ENCODE results near the gene GJD4.

GJD4 gene

GRCh38 chr10:35636956-35637355 lies 31.8 kb downstream of the GJD4 start:
- H3K4me3 ChIP-seq (replicated peaks; ENCODE audit: low read depth, low read length), result no peak overlapping the region

GRCh38 chr10:35637462-35637861 lies 32.3 kb downstream of the GJD4 start:
- Histone ChIP-seq H3K36me3 (ENCODE audit: control insufficient read depth, insufficient read depth, low read length) (no peaks in the 10 kb centered on the region), H3K27me3 (replicated peaks; ENCODE audit: control insufficient read depth, insufficient read depth, low read length) (no peaks in the 10 kb centered on the region; the same call in 1 of the 2 replicates), H3K4me3 (replicated peaks; ENCODE audit: low read depth, low read length) (no peak overlapping the region)
- no peak for TF ChIP-seq CTCF (IDR thresholded peaks at IDR 0.05; ENCODE audit: insufficient read depth, low read length, poor library complexity, severe bottlenecking)
- DNase-seq (ENCODE audit: extremely low read depth, insufficient read length), result no peak

More at GRCh38 chr10:35636956-35637355, 31.8 kb downstream of the GJD4 start:
- DNase-seq (ENCODE audit: extremely low read depth, insufficient read length), result no peak
- TF ChIP-seq CTCF (IDR thresholded peaks at IDR 0.05; ENCODE audit: insufficient read depth, low read length, poor library complexity, severe bottlenecking), result no peak
- Histone ChIP-seq H3K27me3 (replicated peaks; ENCODE audit: control insufficient read depth, insufficient read depth, low read length) (no peaks in the 10 kb centered on the region; the same call in 1 of the 2 replicates), H3K36me3 (ENCODE audit: control insufficient read depth, insufficient read depth, low read length) (no peaks in the 10 kb centered on the region)

- no peaks in the 10 kb centered on the region for H3K36me3 ChIP-seq (ENCODE audit: control insufficient read depth, insufficient read depth, low read length)
- no peak overlapping the region for H3K4me3 ChIP-seq (replicated peaks; ENCODE audit: low read depth, low read length)
- no peak for DNase-seq (ENCODE audit: extremely low read depth, insufficient read length)
- no peak for TF ChIP-seq CTCF (IDR thresholded peaks at IDR 0.05; ENCODE audit: insufficient read depth, low read length, poor library complexity, severe bottlenecking)
- no peaks in the 10 kb centered on the region; the same call in 1 of the 2 replicates for H3K27me3 ChIP-seq (replicated peaks; ENCODE audit: control insufficient read depth, insufficient read depth, low read length)
Observed at GRCh38 chr10:35638101-35638500, 33.0 kb downstream of the GJD4 start.

- Histone ChIP-seq H3K27me3 (replicated peaks; ENCODE audit: control insufficient read depth, insufficient read depth, low read length) (no peaks in the 10 kb centered on the region; the same call in 1 of the 2 replicates), H3K36me3 (ENCODE audit: control insufficient read depth, insufficient read depth, low read length) (no peaks in the 10 kb centered on the region), H3K4me3 (replicated peaks; ENCODE audit: low read depth, low read length) (no peak overlapping the region)
- TF ChIP-seq CTCF (IDR thresholded peaks at IDR 0.05; ENCODE audit: insufficient read depth, low read length, poor library complexity, severe bottlenecking), result no peak
- DNase-seq (ENCODE audit: extremely low read depth, insufficient read length), result no peak
Observed at GRCh38 chr10:35639021-35639727, 34.0 kb downstream of the GJD4 start.

- DNase-seq (ENCODE audit: extremely low read depth, insufficient read length), result peak; percentile 17
- no peak overlapping the region for H3K4me3 ChIP-seq (replicated peaks; ENCODE audit: low read depth, low read length)
- no peak for TF ChIP-seq CTCF (IDR thresholded peaks at IDR 0.05; ENCODE audit: insufficient read depth, low read length, poor library complexity, severe bottlenecking)
- no peaks in the 10 kb centered on the region; the same call in 1 of the 2 replicates for H3K27me3 ChIP-seq (replicated peaks; ENCODE audit: control insufficient read depth, insufficient read depth, low read length)
- H3K36me3 ChIP-seq (ENCODE audit: control insufficient read depth, insufficient read depth, low read length), result no peaks in the 10 kb centered on the region
Observed at GRCh38 chr10:35639728-35640401, 34.7 kb downstream of the GJD4 start.
